Vagina (tissue), 2 donors: Measurements from ENCODE around the gene HGF. TPM values are rescaled to one million over a fixed set of nuclear protein-coding genes. Genes with fewer than 3 reads are reported as not detected.

ENCODE experiments used
- DNase-seq, 2 donors: peaks; one replicate each; pipeline ENCODE4 v3.0.0-alpha.2; 2017; ENCODE audit errors: extremely low spot score in 2 of 2
- H3K27ac ChIP-seq: fragments of 200-600 bp; sonication (generic); one replicate; pipeline ENCODE4 v1.5.1; 2019
- H3K27me3 ChIP-seq: fragments of 200-600 bp; sonication (generic); one replicate; pipeline ENCODE4 v1.5.1; 2019
- H3K36me3 ChIP-seq, 2 donors: fragments of 200-600 bp; sonication (generic); one replicate each; pipeline ENCODE4 v1.5.1; 2017 to 2019
- H3K4me1 ChIP-seq: fragments of 200-600 bp; sonication (generic); one replicate; pipeline ENCODE4 v1.5.1; 2019
- H3K4me3 ChIP-seq, 2 donors: fragments of 200-600 bp; sonication (generic); 1 replicate in 1 of 2; 2 replicates in 1 of 2; pipeline ENCODE4 v1.5.1; 2016 to 2019
- H3K9me3 ChIP-seq: fragments of 200-600 bp; sonication (generic); one replicate; pipeline ENCODE4 v1.5.1; 2019
- POLR2A ChIP-seq, 2 donors: fragments of 450-650 bp; IDR thresholded peaks; one replicate each; pipeline ENCODE4 v1.6.1; 2017; ENCODE audit warnings: antibody characterized with exemption in 2 of 2, mild to moderate bottlenecking in 2 of 2, moderate library complexity in 2 of 2
- POLR2AphosphoS5 ChIP-seq, 2 donors: sonication (generic); formaldehyde crosslinking; IDR thresholded peaks; one replicate each; pipeline ENCODE4 v1.9.0; 2017; ENCODE audit warnings: antibody characterized with exemption in 2 of 2, mild to moderate bottlenecking in 2 of 2, low read depth in 1 of 2; ENCODE audit not compliant: insufficient read depth in 1 of 2
- intact Hi-C: fragments of 100-400 bp; cut with DNase I; formaldehyde crosslinking; loops from one replicate; pipeline ENCODE4 v1.15.1; 2023
- total RNA-seq: library from RNA; depleted of rRNA; stranded (reverse); fragments of >200 nt; gene quantifications from one replicate; pipeline ENCODE4 v1.2.3, GENCODE V29; 2016
- TF ChIP-seq, protein P1 (sequence below), 3 experiments: fragments of 450-650 bp in 2 of 3; fragments of 200-600 bp in 1 of 3; sonication (generic) in 1 of 3; IDR thresholded peaks; one replicate each; pipeline ENCODE4 v1.5.1; 2017 to 2019; ENCODE audit warnings: antibody characterized with exemption in 3 of 3, mild to moderate bottlenecking in 2 of 3, moderate library complexity in 2 of 3

The HGF gene
- total RNA-seq, 1 donor from 2014 or later = 15.0 TPM

DNA sequence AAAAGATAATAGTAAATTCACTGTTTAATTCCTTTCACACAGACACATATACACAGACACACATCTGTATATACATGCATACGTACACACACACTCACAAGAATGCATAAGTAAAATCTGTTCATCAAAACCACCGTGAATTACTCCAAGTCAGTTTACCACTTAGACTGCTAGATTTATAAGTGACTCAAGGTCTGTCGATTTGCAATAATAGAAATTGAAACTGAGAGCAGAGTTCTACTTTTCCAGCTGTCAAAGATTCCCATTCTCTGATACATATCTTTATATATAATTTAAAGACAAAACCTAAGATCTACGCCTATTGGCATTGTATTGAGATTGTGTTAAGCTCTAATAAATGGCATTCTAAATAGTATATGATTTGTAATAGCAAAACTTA lies 9.9 kb upstream of the HGF start:
- intact Hi-C loops = no loop called here
- no peaks in the 10 kb centered on the region for H3K4me1 ChIP-seq
- no peak for DNase-seq
- no peak overlapping the region for H3K27ac ChIP-seq
- TF ChIP-seq, protein P1, sequence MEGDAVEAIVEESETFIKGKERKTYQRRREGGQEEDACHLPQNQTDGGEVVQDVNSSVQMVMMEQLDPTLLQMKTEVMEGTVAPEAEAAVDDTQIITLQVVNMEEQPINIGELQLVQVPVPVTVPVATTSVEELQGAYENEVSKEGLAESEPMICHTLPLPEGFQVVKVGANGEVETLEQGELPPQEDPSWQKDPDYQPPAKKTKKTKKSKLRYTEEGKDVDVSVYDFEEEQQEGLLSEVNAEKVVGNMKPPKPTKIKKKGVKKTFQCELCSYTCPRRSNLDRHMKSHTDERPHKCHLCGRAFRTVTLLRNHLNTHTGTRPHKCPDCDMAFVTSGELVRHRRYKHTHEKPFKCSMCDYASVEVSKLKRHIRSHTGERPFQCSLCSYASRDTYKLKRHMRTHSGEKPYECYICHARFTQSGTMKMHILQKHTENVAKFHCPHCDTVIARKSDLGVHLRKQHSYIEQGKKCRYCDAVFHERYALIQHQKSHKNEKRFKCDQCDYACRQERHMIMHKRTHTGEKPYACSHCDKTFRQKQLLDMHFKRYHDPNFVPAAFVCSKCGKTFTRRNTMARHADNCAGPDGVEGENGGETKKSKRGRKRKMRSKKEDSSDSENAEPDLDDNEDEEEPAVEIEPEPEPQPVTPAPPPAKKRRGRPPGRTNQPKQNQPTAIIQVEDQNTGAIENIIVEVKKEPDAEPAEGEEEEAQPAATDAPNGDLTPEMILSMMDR (IDR thresholded peaks at IDR 0.05) = no peak
- TF ChIP-seq POLR2A (IDR thresholded peaks at IDR 0.05) (no peak), POLR2AphosphoS5 (IDR thresholded peaks at IDR 0.05; ENCODE audit: insufficient read depth in 1 of 2, low read depth in 1 of 2) (no peak)
- no peaks in the 10 kb centered on the region for H3K9me3 ChIP-seq
- H3K36me3 ChIP-seq = no peaks in the 10 kb centered on the region
- no peaks in the 10 kb centered on the region for H3K27me3 ChIP-seq
- no peak overlapping the region for H3K4me3 ChIP-seq

DNA sequence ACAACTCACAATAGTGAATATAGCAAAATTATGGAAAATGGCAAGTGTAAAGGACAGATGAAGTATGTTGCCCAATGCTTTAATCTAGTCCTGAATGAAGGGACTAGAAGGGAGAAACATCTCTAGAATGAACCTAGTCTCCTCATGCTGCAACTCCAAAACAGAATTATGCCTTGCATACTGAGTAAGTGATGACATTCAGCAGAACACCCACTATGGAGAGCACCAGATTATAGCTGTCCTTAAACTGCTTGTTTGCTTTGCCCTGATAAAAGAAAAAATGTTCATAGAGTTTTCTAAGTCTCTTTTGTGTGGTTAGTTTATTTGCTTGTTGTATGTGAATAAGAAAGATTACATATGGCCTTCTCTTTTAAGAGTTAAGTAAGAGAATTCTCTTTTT lies 7.8 kb upstream of the HGF start:
- H3K27ac ChIP-seq = no peak overlapping the region
- TF ChIP-seq, protein P1 (IDR thresholded peaks at IDR 0.05) = no peak
- TF ChIP-seq POLR2A (IDR thresholded peaks at IDR 0.05) (no peak), POLR2AphosphoS5 (IDR thresholded peaks at IDR 0.05; ENCODE audit: insufficient read depth in 1 of 2, low read depth in 1 of 2) (no peak)
- no peaks in the 10 kb centered on the region for H3K36me3 ChIP-seq
- DNase-seq = no peak
- no peaks in the 10 kb centered on the region for H3K9me3 ChIP-seq
- no peak overlapping the region for H3K4me3 ChIP-seq
- no peaks in the 10 kb centered on the region for H3K27me3 ChIP-seq
- intact Hi-C loops = no loop called here
- no peaks in the 10 kb centered on the region for H3K4me1 ChIP-seq

GRCh38 chr7:81776948-81777630 lies 7.2 kb upstream of the HGF start:
- H3K4me3 ChIP-seq = no peak overlapping the region
- H3K36me3 ChIP-seq = no peaks in the 10 kb centered on the region
- no peaks in the 10 kb centered on the region for H3K4me1 ChIP-seq
- H3K9me3 ChIP-seq = no peaks in the 10 kb centered on the region
- DNase-seq = no peak
- H3K27me3 ChIP-seq = no peaks in the 10 kb centered on the region
- TF ChIP-seq POLR2A (IDR thresholded peaks at IDR 0.05) = no peak
- TF ChIP-seq, protein P1 (IDR thresholded peaks at IDR 0.05) = no peak
- TF ChIP-seq POLR2AphosphoS5 (IDR thresholded peaks at IDR 0.05; ENCODE audit: insufficient read depth in 1 of 2, low read depth in 1 of 2) = no peak
- intact Hi-C loops = no loop called here
- H3K27ac ChIP-seq = no peak overlapping the region

DNA sequence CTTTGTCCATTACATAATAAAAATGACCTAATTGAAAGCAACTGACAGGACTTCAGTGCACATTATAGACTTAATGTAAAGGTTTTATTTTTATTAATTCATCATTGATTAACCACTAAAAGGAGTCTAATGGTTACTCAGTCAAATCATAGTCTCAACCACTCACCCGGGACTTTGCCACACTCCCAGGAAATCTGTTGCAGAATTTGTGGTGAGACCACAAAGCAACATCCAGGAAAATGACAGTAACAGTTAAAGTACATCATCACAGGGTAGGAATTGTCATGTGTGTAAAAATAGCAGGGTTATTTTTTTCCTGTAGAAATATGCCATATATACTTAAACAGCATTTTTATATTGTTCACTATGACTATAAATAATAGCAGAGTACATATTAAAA lies 6.3 kb upstream of the HGF start:
- intact Hi-C loops = no loop called here
- Histone ChIP-seq H3K27ac (no peak overlapping the region), H3K4me3 (no peak overlapping the region), H3K9me3 (no peaks in the 10 kb centered on the region), H3K27me3 (no peaks in the 10 kb centered on the region), H3K36me3 (no peaks in the 10 kb centered on the region), H3K4me1 (no peaks in the 10 kb centered on the region)
- no peak for DNase-seq
- TF ChIP-seq, protein P1 (IDR thresholded peaks at IDR 0.05) = no peak
- no peak for TF ChIP-seq POLR2AphosphoS5 (IDR thresholded peaks at IDR 0.05; ENCODE audit: insufficient read depth in 1 of 2, low read depth in 1 of 2)
- TF ChIP-seq POLR2A (IDR thresholded peaks at IDR 0.05) = no peak

- TF ChIP-seq POLR2A (IDR thresholded peaks at IDR 0.05) (no peak), POLR2AphosphoS5 (IDR thresholded peaks at IDR 0.05; ENCODE audit: insufficient read depth in 1 of 2, low read depth in 1 of 2) (no peak)
- TF ChIP-seq, protein P1 (IDR thresholded peaks at IDR 0.05) = no peak
- intact Hi-C loops = no loop called here
- no peak overlapping the region for H3K27ac ChIP-seq
- no peaks in the 10 kb centered on the region for H3K9me3 ChIP-seq
- DNase-seq = no peak
- H3K36me3 ChIP-seq = no peaks in the 10 kb centered on the region
- peaks cover 6% of the 10 kb centered on the region for H3K4me1 ChIP-seq
- no peaks in the 10 kb centered on the region for H3K27me3 ChIP-seq
- H3K4me3 ChIP-seq = no peak overlapping the region
Observed at GRCh38 chr7:81775560-81775959, 5.7 kb upstream of the HGF start.
